Activated naive CD8-positive, alpha-beta T cell treated with anti-CD3 and anti-CD28 coated beads, Interleukin-2, amount 10 ng/mL, durations not matched to agents 7 days and 5 days (primary cell): ENCODE data around the gene ITCH. TPM values are rescaled to one million over a fixed set of nuclear protein-coding genes. Genes with fewer than 3 reads are reported as not detected.

ENCODE experiments used
- ATAC-seq: fragments of 150-1000 bp; cut with Tn5 transposase; one replicate; pipeline ENCODE4 v1.10.0; 2021; ENCODE audit warnings: low read depth, moderate library complexity
- POLR2A ChIA-PET: fragments of 350-600 bp; sonication (Branson Sonifier 250); formaldehyde crosslinking; loops from one replicate; lab custom pipeline; 2021; ENCODE audit warnings: antibody characterized with exemption; lab: Charles Lee
- DNase-seq: peaks from one replicate; pipeline ENCODE4 v3.0.0; 2021
- H3K27ac Mint-ChIP-seq: one replicate; pipeline ENCODE4 v1.8.0; 2022; ENCODE audit warnings: mild to moderate bottlenecking, mixed read lengths
- H3K27me3 Mint-ChIP-seq: one replicate; pipeline ENCODE4 v1.8.0; 2022; ENCODE audit warnings: mild to moderate bottlenecking, moderate library complexity, mixed read lengths
- H3K36me3 Mint-ChIP-seq: one replicate; pipeline ENCODE4 v1.8.0; 2021; ENCODE audit warnings: mild to moderate bottlenecking, mixed read lengths
- H3K4me1 Mint-ChIP-seq: one replicate; pipeline ENCODE4 v1.8.0; 2021; ENCODE audit warnings: mixed read lengths
- H3K4me3 Mint-ChIP-seq: one replicate; pipeline ENCODE4 v1.8.0; 2022; ENCODE audit warnings: mild to moderate bottlenecking, moderate library complexity, mixed read lengths
- H3K9me3 Mint-ChIP-seq: one replicate; pipeline ENCODE4 v1.8.0; 2021; ENCODE audit warnings: mixed read lengths
- total RNA-seq, 2 experiments: library from RNA; stranded (reverse); gene quantifications; one replicate each; pipeline ENCODE4 v1.2.3, GENCODE V29; 2021

ITCH gene
- total RNA-seq, 2 experiments from 2014 or later: 57.4 to 59.7 TPM

DNA sequence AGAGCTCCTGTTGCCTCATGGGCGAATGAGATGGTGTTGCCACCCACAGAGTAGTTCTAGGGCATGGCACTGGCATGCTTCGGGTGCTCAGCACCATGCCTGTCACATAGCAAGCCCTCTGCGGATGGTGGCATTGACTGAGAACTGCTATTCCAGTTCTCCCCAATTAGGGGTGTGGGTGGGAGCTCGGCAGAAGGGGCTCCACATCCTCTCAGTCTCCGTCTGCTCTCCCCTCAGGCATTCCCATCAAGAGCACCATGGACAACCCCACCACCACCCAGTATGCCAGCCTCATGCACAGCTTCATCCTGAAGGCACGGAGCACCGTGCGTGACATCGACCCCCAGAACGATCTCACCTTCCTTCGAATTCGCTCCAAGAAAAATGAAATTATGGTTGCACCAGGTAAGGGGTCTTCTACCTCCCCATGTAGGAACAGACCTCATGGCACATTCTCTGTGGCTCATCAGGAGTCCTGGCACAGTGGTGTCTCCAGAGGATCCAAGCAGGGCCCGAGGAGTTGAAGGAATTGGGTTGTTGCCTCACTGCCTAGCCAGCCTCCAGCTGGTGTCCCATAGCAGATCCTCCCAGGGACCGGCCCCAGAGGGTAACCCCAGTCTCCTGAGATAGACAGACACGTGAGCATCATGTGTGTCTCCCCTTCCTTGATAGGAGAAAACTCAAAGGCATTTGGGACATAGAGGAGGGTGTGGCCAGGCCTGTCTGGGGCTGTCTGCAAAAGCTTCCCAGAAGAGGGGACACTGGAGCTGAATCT lies 171.5 kb downstream of the ITCH start:
- Mint-ChIP-seq H3K27ac (no peak overlapping the region), H3K27me3 (no peaks in the 10 kb centered on the region), H3K4me3 (no peak overlapping the region), H3K36me3 (peaks cover 3% of the 10 kb centered on the region), H3K9me3 (no peaks in the 10 kb centered on the region), H3K4me1 (peaks cover 1% of the 10 kb centered on the region)
- POLR2A ChIA-PET: interaction anchor here (1.1 kb wide), 1 partner anchor 17 kb away, joined by 5 read pairs; no protein-coding TSS in a partner anchor
- ATAC-seq (no peak), DNase-seq (no peak)

DNA sequence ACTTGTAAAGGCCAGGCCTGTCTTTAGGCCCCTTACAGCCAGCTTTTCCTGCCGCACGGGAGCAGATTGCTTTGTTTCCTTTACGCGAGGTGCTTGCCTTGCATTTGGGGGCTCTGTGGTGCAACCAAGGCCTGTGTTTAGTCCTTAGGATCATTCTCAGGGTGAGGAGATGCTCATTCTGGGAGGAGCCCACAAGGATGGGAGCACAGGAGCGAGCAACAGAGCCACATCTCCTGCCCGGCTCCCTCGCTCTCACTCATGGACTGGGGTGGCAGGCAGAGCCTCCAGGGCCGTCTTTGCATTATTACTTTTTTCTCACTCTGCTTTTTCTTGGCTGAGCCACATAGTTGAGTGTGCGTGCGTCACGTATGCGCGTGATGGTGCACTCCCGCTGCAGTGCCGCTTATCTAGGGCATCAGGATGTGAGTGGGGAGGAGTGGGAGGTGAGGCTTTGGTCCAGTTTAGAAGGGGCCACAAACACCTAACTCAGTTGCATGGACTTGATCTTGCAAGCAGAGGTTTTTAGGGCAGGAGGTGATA lies 172.3 kb downstream of the ITCH start:
- no peaks in the 10 kb centered on the region for H3K9me3 Mint-ChIP-seq
- ATAC-seq: no peak

DNA sequence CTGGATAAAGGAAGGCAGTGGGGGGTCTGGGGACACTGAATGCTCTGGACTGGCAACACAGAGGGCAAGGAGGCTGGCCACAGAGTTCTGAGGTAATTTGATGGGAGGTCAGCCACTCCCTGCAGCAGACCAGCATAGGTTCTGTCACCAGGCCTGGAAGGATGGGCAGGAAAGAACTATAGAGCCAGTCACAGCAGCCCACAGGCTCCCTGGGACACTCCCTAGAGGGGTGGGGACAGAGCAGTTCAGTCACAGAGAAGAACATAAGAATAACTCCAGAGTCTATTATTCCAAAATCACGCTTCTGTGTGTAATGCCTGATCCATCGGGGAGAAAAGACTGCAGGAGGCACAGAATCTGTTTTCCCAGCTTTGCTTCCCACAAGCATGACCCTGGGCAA lies 172.8 kb downstream of the ITCH start:
- no peak overlapping the region for H3K27ac Mint-ChIP-seq
- DNase-seq: peak; percentile 6
- H3K36me3 Mint-ChIP-seq: peaks cover 5% of the 10 kb centered on the region
- no peak for ATAC-seq
- H3K27me3 Mint-ChIP-seq: no peaks in the 10 kb centered on the region
- no peaks in the 10 kb centered on the region for H3K9me3 Mint-ChIP-seq
- no peak overlapping the region for H3K4me3 Mint-ChIP-seq
- H3K4me1 Mint-ChIP-seq: peaks cover 1% of the 10 kb centered on the region
- POLR2A ChIA-PET: no interaction called here

More for the DNA sequence above, 172.3 kb downstream of the ITCH start:
- peaks cover 4% of the 10 kb centered on the region for H3K36me3 Mint-ChIP-seq
- H3K4me3 Mint-ChIP-seq: no peak overlapping the region
- peak; percentile 11 for DNase-seq
- peaks cover 1% of the 10 kb centered on the region for H3K4me1 Mint-ChIP-seq
- POLR2A ChIA-PET: no interaction called here
- no peaks in the 10 kb centered on the region for H3K27me3 Mint-ChIP-seq
- H3K27ac Mint-ChIP-seq: no peak overlapping the region

DNA sequence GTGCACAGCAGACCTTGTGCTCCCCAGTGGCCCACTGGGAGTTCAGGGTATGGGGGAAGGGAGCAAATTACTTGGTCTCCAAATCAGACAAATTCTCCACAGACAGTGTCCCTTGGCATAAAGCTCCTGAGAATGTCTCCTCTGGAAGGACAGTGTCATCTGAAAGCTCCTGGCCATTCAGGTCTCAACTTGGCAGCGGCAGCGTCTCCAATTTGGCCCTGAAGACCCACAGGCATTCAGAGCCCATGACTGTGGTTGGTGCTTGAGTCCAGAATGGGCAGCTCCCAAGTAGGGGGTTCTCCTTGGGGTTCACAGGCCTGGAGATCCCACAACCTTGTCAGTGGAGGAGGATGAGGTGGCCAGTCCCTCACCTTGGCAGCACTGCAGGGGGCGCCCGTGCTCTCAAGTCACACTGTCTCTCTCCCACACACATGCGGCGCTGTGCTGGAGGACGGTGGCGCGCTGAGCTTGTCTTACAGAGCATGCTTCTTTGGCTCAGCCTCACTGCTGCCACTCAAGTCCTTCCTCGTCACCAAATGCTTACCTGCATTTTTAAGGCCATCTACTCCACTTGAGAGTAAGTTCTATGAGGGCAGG lies 173.8 kb downstream of the ITCH start:
- Mint-ChIP-seq H3K27ac (no peak overlapping the region), H3K9me3 (no peaks in the 10 kb centered on the region), H3K27me3 (no peaks in the 10 kb centered on the region), H3K4me1 (peaks cover 5% of the 10 kb centered on the region), H3K4me3 (no peak overlapping the region), H3K36me3 (peaks cover 5% of the 10 kb centered on the region)
- DNase-seq (peak; percentile 46), ATAC-seq (peak; percentile 55)
- POLR2A ChIA-PET: interaction anchor here (0.7 kb wide), 1 partner anchor 174 kb away, joined by 4 read pairs; the partner anchor contains the start of gene ITCH

DNA sequence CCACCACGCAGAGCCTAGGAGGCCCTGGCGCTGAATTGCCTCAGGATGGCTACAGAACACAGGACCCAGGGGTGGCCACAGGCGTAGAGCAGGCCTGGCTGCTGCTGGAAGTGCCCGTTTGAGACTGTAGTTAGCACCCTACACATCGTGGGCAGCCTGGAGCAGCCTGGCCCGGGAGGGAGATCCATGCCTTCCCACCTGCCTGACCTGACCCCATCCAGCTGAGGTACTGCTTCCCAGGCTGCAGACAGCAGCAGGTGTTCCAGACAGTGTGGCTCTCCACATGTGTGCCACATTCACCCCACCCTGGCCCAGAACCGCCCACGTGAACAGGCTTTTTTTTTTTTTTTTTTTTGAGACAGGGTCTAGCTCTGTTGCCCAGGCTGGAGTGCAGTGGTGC lies 174.6 kb downstream of the ITCH start:
- no peak for ATAC-seq
- Mint-ChIP-seq H3K36me3 (peaks cover 5% of the 10 kb centered on the region), H3K4me1 (peaks cover 5% of the 10 kb centered on the region), H3K4me3 (no peak overlapping the region), H3K27ac (no peak overlapping the region), H3K9me3 (no peaks in the 10 kb centered on the region), H3K27me3 (no peaks in the 10 kb centered on the region)
- POLR2A ChIA-PET: no interaction called here
- DNase-seq: no peak

DNA sequence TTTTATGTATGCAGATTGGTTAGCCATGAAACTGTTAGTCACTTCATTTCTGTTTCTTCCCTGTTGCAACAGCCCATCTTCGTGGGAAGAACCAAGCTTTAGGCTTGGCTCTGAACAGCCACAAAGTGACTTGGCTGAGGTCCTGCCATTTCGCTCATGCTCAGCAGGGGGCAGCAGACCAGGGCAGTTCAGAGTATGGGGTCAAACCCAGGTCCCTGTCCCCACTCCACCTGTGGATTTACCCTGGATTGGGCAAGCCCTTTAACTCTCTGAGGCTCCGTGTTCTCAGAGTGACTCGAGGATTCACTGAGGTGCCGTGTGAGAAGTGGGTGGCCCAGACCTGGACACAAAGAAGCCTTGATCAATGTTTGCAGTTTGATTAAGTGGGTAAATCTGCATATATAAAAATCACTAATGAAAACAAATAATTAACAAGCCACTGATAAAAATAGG lies 175.6 kb downstream of the ITCH start:
- peak; percentile 56 for DNase-seq
- Mint-ChIP-seq H3K27me3 (no peaks in the 10 kb centered on the region), H3K4me3 (no peak overlapping the region), H3K9me3 (no peaks in the 10 kb centered on the region), H3K4me1 (peaks cover 5% of the 10 kb centered on the region), H3K27ac (no peak overlapping the region), H3K36me3 (peaks cover 5% of the 10 kb centered on the region)
- POLR2A ChIA-PET: no interaction called here
- peak; percentile 56 for ATAC-seq

DNA sequence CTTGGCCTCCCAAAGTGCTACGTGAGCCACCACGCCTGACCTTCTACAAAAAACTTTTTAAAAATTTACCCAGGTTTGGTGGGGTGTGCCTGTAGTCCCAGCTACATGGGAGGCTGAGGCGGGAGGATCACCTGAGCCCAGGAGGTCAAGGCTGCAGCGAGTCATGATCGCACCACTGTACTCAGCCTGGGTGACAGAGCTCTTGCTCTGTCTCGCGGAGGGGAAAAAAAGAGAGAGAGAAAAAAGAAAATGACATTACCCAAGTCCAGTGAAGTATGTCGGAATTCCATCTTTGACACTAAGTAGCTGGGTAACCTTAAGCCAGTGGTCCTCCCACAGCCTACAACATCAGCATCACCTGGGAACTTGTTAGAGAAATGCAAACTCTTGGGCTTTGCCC lies 176.7 kb downstream of the ITCH start:
- Mint-ChIP-seq H3K36me3 (peaks cover 2% of the 10 kb centered on the region), H3K27ac (no peak overlapping the region), H3K4me1 (peaks cover 9% of the 10 kb centered on the region), H3K9me3 (no peaks in the 10 kb centered on the region), H3K27me3 (no peaks in the 10 kb centered on the region), H3K4me3 (no peak overlapping the region)
- DNase-seq (no peak), ATAC-seq (no peak)
- POLR2A ChIA-PET: no interaction called here

DNA sequence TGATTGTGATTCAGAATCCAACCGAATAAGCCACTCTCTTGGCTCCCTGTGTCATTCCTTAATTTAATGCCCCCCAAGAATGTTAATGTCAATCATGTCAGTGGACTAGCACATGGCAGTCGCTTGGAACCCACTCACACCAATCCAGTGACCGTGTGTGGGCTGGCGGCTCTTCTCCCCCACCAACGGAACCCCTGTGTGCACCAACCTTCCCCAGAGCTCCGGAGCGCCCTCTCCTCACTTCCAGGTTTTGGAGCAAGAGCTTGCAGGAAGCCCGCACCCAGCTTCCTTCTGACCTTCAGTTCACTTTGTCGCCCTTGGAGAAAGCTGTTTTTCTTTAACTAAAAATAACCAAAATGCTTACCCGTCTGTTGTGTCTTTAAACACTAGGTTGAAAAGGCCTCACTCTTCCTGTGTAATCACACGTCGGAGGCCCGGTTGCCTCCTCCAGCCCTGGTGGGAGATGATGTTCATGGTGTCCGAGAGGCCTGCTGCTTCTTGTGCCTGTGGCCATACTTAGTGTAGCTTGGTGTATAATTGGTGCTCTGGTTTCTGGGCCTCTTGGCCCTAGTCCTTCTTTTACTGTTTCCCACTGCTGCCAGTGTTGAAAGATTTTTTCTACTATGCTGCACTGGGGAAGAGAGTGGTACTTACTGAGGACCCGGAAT lies 177.7 kb downstream of the ITCH start:
- ATAC-seq: no peak

DNA sequence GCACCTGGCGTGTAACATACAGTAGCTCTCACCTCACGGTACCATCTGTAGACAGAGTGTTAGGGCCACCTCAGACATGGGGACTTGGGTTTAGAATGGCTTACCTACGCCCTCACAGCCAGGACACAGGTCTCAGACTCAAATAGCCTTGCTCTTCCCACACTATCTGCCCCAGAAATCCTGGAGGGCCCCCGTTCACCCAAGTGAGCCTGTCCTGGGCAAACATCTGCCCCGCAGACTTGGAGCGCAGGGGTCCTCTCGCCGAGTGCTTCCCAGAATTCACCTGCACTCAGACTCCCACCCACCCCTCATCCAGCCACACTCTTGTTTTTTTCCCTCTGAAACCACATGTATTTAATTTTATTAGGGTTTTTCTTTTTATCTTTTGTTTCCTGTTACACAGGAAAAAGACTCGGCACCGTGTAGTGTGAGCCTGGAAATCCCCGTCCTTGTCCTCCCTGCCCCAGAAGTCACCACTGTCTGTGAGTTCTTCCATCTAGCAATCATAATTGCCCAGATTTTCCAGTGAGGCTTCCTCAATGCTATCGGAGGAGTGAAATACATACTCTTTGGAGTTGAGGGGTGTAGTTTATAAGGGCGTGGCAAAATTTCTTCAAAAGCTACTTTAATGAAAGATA lies 178.3 kb downstream of the ITCH start:
- POLR2A ChIA-PET: no interaction called here
- Mint-ChIP-seq H3K27me3 (no peaks in the 10 kb centered on the region), H3K4me3 (no peak overlapping the region), H3K27ac (no peak overlapping the region), H3K9me3 (no peaks in the 10 kb centered on the region), H3K4me1 (peaks cover 9% of the 10 kb centered on the region), H3K36me3 (peaks cover 2% of the 10 kb centered on the region)
- DNase-seq (no peak), ATAC-seq (no peak)

More for the DNA sequence above, 177.7 kb downstream of the ITCH start:
- H3K36me3 Mint-ChIP-seq: peaks cover 2% of the 10 kb centered on the region
- H3K27me3 Mint-ChIP-seq: no peaks in the 10 kb centered on the region
- DNase-seq: no peak
- H3K9me3 Mint-ChIP-seq: no peaks in the 10 kb centered on the region
- no peak overlapping the region for H3K4me3 Mint-ChIP-seq
- POLR2A ChIA-PET: no interaction called here
- H3K4me1 Mint-ChIP-seq: peaks cover 9% of the 10 kb centered on the region
- H3K27ac Mint-ChIP-seq: no peak overlapping the region

DNA sequence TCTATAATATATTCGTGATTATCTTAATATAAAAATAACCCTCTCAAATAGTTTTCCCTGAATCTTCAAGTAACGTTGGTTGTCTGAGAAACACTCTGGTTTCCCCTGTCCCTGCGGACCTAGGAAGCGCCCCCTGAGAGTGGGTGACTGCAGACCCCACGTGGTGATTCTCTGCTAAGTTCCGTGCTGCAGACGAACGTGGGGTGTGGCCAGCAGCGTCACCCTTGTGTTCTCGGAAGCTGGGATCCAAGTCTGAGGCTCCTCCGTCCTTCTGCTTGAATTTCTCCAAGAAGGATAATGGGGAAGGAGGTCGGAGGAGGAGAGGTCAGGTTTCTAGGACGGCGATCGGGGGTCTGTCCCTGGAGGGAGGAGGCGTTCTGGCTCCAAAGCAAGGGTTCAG lies 178.8 kb downstream of the ITCH start:
- DNase-seq (no peak), ATAC-seq (no peak)
- POLR2A ChIA-PET: no interaction called here
- Mint-ChIP-seq H3K27me3 (no peaks in the 10 kb centered on the region), H3K9me3 (no peaks in the 10 kb centered on the region), H3K27ac (no peak overlapping the region), H3K36me3 (peaks cover 2% of the 10 kb centered on the region), H3K4me3 (no peak overlapping the region), H3K4me1 (peaks cover 9% of the 10 kb centered on the region)

DNA sequence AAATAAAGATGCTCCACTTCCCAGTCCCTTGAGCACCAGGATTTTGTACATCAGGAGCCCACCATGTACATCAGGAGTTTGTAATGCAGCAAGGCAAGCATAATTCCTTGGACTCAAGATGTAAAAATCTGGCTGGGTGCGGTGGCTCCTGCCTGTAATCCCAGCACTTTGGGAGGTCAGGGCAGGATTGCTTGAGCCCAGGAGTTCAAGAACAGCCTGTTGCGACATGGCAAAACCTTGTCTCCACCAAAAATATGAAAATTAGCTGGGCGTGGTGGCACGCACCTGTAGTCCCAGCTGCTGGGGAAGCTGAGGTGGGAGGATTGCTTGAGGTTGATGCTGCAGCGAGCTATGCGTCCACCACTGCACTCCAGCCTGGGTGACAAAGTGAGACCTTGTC lies 179.4 kb downstream of the ITCH start:
- DNase-seq (no peak), ATAC-seq (no peak)
- Mint-ChIP-seq H3K27ac (no peak overlapping the region), H3K4me3 (no peak overlapping the region), H3K36me3 (peaks cover 2% of the 10 kb centered on the region), H3K27me3 (no peaks in the 10 kb centered on the region), H3K9me3 (no peaks in the 10 kb centered on the region), H3K4me1 (peaks cover 9% of the 10 kb centered on the region)
- POLR2A ChIA-PET: no interaction called here

DNA sequence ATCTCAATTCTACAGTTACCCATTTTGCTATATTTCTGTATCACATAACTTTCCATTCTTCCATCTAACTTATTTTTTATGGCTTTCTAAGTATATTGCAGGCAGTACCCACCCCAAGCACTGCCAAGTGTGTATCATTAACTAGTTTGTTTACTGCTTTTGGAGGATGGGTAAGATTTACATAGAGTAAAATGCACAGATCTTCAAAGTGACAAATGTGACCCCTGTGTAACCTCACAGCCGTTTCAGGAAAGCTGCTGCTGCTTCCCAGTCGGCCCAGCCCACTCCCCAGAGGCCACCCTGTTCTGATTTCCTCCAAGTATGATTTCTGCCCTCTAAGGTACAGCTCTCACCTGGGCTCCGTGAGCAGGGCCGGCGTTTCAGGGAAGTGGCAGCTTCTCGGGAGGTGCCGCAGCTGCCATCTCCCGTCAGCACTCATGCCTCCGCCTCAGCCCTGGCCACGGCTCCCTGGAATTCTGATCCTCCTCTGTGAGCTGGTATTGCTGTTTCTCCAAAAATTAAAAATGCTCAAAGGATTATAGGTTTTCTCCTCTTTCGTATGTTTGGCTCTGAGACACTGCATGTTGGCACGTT lies 180.5 kb downstream of the ITCH start:
- Mint-ChIP-seq H3K36me3 (peaks cover 2% of the 10 kb centered on the region), H3K4me1 (peaks cover 9% of the 10 kb centered on the region), H3K4me3 (no peak overlapping the region)

More for the DNA sequence above, 180.5 kb downstream of the ITCH start:
- POLR2A ChIA-PET: interaction anchor here (0.6 kb wide), 1 partner anchor 281 kb away, joined by 3 read pairs; no protein-coding TSS in a partner anchor
- ATAC-seq (no peak), DNase-seq (no peak)
- Mint-ChIP-seq H3K9me3 (no peaks in the 10 kb centered on the region), H3K27ac (no peak overlapping the region), H3K27me3 (no peaks in the 10 kb centered on the region)
